PC-3 (cell line): ENCODE measurements around the gene YIF1A. TPM values are rescaled to one million over a fixed set of nuclear protein-coding genes. Genes with fewer than 3 reads are reported as not detected.

Experiments used
- ATAC-seq: fragments of 200-7000 bp; cut with Tn5 transposase; 2 replicates; pipeline ENCODE4 v1.9.1; 2020; ENCODE audit warnings: mild to moderate bottlenecking, moderate library complexity
- BruUV-seq: library from RNA; stranded (reverse); fragments of 400-500 nt; replicated peaks from 2 replicates; lab custom pipeline; 2021; lab: Mats Ljungman, UMichigan
- CTCF ChIA-PET: fragments of 300-600 bp; sonication (Branson Sonifier 250); formaldehyde crosslinking; loops from one replicate; lab custom pipeline; 2022; ENCODE audit warnings: antibody characterized with exemption; lab: Charles Lee
- POLR2A ChIA-PET: fragments of 300-600 bp; sonication (Branson Sonifier 250); formaldehyde crosslinking; loops from one replicate; lab custom pipeline; 2022; ENCODE audit warnings: antibody characterized with exemption; ENCODE audit not compliant: unreplicated experiment; lab: Charles Lee
- DNase-seq: peaks from one replicate; pipeline ENCODE4 v3.0.0-alpha.2; 2015
- H2AFZ ChIP-seq: fragments of 300-600 bp; sonication (generic); 2 replicates; pipeline ENCODE4 v1.6.0; 2016; ENCODE audit warnings: antibody characterized with exemption, low read length
- H3F3A ChIP-seq: fragments of 300-600 bp; sonication (generic); one replicate; pipeline ENCODE4 v1.6.0; 2017; ENCODE audit warnings: antibody characterized with exemption, low read length, control low read depth, mild to moderate bottlenecking; ENCODE audit not compliant: unreplicated experiment
- H3K27ac ChIP-seq: fragments of 300-600 bp; sonication (generic); 2 replicates; pipeline ENCODE4 v1.5.1; 2016; ENCODE audit warnings: mild to moderate bottlenecking, low read length
- H3K27me3 ChIP-seq: fragments of 300-600 bp; sonication (generic); 2 replicates; pipeline ENCODE4 v1.6.1; 2016; ENCODE audit warnings: low read length, mixed read lengths
- H3K36me3 ChIP-seq: fragments of 300-600 bp; sonication (generic); 2 replicates; pipeline ENCODE4 v1.6.1; 2016; ENCODE audit warnings: low read depth, mixed run types, low read length, mixed read lengths
- H3K4me1 ChIP-seq: fragments of 300-600 bp; sonication (generic); 2 replicates; pipeline ENCODE4 v1.5.1; 2016; ENCODE audit warnings: low read length; ENCODE audit not compliant: insufficient read depth
- H3K4me2 ChIP-seq: fragments of 300-600 bp; sonication (generic); 2 replicates; pipeline ENCODE4 v1.6.0; 2016; ENCODE audit warnings: low read length
- H3K4me3 ChIP-seq: fragments of 300-600 bp; sonication (generic); 2 replicates; pipeline ENCODE4 v1.5.1; 2016; ENCODE audit warnings: mild to moderate bottlenecking, low read length, mixed read lengths
- H3K79me2 ChIP-seq: fragments of 300-600 bp; sonication (generic); 2 replicates; pipeline ENCODE4 v1.6.1; 2017; ENCODE audit warnings: low read length, mixed read lengths
- H3K9ac ChIP-seq: fragments of 300-600 bp; sonication (generic); 2 replicates; pipeline ENCODE4 v1.6.0; 2016; ENCODE audit warnings: mild to moderate bottlenecking, low read length
- H3K9me2 ChIP-seq: fragments of 300-600 bp; sonication (generic); replicated peaks from 2 replicates; pipeline ENCODE4 v1.6.1; 2016; ENCODE audit warnings: mixed run types, low read length, mixed read lengths
- H3K9me3 ChIP-seq: fragments of 300-600 bp; sonication (generic); 2 replicates; pipeline ENCODE4 v1.6.1; 2016; ENCODE audit warnings: low read length, mixed read lengths
- H4K20me1 ChIP-seq: fragments of 300-600 bp; sonication (generic); 2 replicates; pipeline ENCODE4 v1.6.1; 2016; ENCODE audit warnings: low read length, mixed read lengths
- EZH2 ChIP-seq: fragments of 300-600 bp; sonication (generic); IDR thresholded peaks from one replicate; pipeline ENCODE4 v1.6.1; 2017; ENCODE audit warnings: antibody characterized with exemption, mild to moderate bottlenecking, low read length; ENCODE audit not compliant: unreplicated experiment
- EZH2phosphoT487 ChIP-seq: fragments of 300-600 bp; sonication (generic); IDR thresholded peaks from 2 replicates; pipeline ENCODE4 v1.6.1; 2018; ENCODE audit warnings: mild to moderate bottlenecking, antibody characterized with exemption, low read length, borderline replicate concordance
- intact Hi-C: fragments of 100-400 bp; cut with micrococcal nuclease; formaldehyde crosslinking; loops from 2 replicates; pipeline ENCODE4 v1.9.0; 2023
- total RNA-seq: library from RNA; depleted of rRNA; stranded (reverse); fragments of >200 nt; gene quantifications from 2 replicates; pipeline ENCODE4 v1.2.3, GENCODE V29; 2014
- TF ChIP-seq, protein P1 (sequence below): fragments of 300-600 bp; sonication (generic); conservative IDR thresholded peaks from 2 replicates; pipeline ENCODE4 v1.5.1; 2017; ENCODE audit warnings: antibody characterized with exemption, low read depth, mild to moderate bottlenecking, low read length

The YIF1A gene
- total RNA-seq, 1 experiment from 2014 or later: 236 TPM

DNA sequence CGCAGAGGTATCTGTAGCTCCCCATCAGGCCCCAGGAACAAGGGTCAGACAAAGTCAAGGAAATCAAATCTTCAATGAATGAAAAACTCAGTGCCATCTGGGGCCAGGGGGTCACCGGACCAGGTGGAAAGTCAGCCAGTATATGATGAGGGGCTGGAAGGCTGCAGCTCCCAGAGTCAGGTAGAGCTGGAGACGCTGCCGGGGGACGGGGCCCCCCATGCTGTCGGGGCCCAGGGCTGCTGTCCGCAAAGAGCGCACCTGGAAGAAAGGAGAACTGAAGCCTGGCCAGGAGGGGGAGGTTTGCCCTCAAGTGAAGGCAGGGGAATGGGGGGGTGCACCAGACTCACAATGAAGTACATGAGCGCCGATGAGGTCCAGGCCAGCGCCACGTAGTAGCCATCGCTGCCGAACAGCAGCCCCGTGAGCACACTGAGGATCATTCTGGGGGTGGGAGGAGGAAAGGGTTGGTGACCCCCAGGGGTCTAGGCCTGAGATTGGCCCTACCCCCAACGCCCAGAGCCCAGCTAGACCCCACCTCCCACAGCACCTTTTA, 4.3 kb downstream of the YIF1A start:
- no peaks in the 10 kb centered on the region for H3K27me3 ChIP-seq
- TF ChIP-seq EZH2phosphoT487: no peak
- TF ChIP-seq, protein P1, sequence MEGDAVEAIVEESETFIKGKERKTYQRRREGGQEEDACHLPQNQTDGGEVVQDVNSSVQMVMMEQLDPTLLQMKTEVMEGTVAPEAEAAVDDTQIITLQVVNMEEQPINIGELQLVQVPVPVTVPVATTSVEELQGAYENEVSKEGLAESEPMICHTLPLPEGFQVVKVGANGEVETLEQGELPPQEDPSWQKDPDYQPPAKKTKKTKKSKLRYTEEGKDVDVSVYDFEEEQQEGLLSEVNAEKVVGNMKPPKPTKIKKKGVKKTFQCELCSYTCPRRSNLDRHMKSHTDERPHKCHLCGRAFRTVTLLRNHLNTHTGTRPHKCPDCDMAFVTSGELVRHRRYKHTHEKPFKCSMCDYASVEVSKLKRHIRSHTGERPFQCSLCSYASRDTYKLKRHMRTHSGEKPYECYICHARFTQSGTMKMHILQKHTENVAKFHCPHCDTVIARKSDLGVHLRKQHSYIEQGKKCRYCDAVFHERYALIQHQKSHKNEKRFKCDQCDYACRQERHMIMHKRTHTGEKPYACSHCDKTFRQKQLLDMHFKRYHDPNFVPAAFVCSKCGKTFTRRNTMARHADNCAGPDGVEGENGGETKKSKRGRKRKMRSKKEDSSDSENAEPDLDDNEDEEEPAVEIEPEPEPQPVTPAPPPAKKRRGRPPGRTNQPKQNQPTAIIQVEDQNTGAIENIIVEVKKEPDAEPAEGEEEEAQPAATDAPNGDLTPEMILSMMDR: no peak
- TF ChIP-seq EZH2: no peak
- H3K9ac ChIP-seq: no peak overlapping the region
- H3K4me3 ChIP-seq: no peak overlapping the region
- no peaks in the 10 kb centered on the region for H3K9me3 ChIP-seq
- no peaks in the 10 kb centered on the region for H3K9me2 ChIP-seq
- H3K4me2 ChIP-seq: no peak overlapping the region
- no peak for DNase-seq
- H3K4me1 ChIP-seq: peaks cover 19% of the 10 kb centered on the region
- ATAC-seq: no peak
- intact Hi-C loops: no loop called here
- no TSS peak for BruUV-seq
- no peak overlapping the region for H2AFZ ChIP-seq
- H3K27ac ChIP-seq: no peak overlapping the region
- H3F3A ChIP-seq: no peaks in the 10 kb centered on the region
- no peaks in the 10 kb centered on the region for H4K20me1 ChIP-seq
- H3K36me3 ChIP-seq: no peaks in the 10 kb centered on the region
- H3K79me2 ChIP-seq: peaks cover 23% of the 10 kb centered on the region
- CTCF ChIA-PET: interaction anchor here (0.6 kb wide), 1 partner anchor 51 kb away, joined by 3 read pairs; the partner anchor contains the start of gene RIN1
- POLR2A ChIA-PET: no interaction called here

DNA sequence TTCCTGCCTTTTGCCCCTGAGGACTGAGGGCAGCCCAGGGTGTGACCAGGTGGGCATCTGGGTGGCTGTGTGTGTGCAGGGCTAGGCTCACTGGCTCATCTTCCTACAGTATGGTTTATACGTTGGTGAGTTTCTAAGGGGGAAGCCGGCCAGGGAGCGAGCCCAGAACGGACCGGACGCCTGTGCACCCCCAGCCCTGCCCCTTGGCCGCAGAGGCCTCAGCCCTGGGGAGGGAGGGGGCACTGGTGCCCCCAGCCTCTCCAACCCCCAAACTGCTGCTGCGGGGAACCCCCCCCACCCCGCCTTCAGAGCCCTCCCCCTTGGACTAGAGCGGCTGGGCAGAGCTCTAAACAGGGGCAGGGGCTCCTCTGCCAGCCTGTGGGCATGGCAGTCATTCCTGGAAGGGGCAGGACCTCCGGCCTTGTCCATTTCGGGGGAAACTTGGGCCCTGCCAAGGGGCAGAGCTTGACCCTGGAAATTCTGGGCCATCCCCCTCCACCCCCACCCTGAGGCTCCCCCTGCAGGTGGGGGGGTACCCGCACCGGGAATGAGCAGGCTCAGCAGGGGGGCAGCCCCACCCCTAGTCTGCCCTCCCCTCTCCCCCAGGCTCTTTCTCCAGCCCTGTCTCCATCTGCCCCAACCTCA, 5.4 kb downstream of the YIF1A start:
- H4K20me1 ChIP-seq: no peaks in the 10 kb centered on the region

More for the DNA sequence above, 5.4 kb downstream of the YIF1A start:
- H3K36me3 ChIP-seq: no peaks in the 10 kb centered on the region
- H3K9me3 ChIP-seq: no peaks in the 10 kb centered on the region
- H3K27me3 ChIP-seq: no peaks in the 10 kb centered on the region
- H3K9me2 ChIP-seq: no peaks in the 10 kb centered on the region
- peaks cover 18% of the 10 kb centered on the region for H3K4me1 ChIP-seq
- BruUV-seq: no TSS peak
- no peak overlapping the region for H2AFZ ChIP-seq
- ChIA-PET POLR2A (no interaction called here), CTCF (interaction anchor here (0.6 kb wide), 1 partner anchor 52 kb away, joined by 3 read pairs; the partner anchor contains the start of gene RIN1)
- H3K27ac ChIP-seq: no peak overlapping the region
- H3F3A ChIP-seq: no peaks in the 10 kb centered on the region
- H3K4me2 ChIP-seq: no peak overlapping the region
- ATAC-seq (no peak), DNase-seq (no peak)
- intact Hi-C loops: no loop called here
- H3K79me2 ChIP-seq: peaks cover 21% of the 10 kb centered on the region
- no peak overlapping the region for H3K9ac ChIP-seq
- no peak overlapping the region for H3K4me3 ChIP-seq
- TF ChIP-seq, protein P1: peak; percentile 36; the same call in 1 of the 2 replicates
- TF ChIP-seq EZH2phosphoT487: no peak
